ENCODE results near the gene CAB39.
A peak's percentile ranks its signal among the peaks of the same experiment; 100 is the strongest.

DNA sequence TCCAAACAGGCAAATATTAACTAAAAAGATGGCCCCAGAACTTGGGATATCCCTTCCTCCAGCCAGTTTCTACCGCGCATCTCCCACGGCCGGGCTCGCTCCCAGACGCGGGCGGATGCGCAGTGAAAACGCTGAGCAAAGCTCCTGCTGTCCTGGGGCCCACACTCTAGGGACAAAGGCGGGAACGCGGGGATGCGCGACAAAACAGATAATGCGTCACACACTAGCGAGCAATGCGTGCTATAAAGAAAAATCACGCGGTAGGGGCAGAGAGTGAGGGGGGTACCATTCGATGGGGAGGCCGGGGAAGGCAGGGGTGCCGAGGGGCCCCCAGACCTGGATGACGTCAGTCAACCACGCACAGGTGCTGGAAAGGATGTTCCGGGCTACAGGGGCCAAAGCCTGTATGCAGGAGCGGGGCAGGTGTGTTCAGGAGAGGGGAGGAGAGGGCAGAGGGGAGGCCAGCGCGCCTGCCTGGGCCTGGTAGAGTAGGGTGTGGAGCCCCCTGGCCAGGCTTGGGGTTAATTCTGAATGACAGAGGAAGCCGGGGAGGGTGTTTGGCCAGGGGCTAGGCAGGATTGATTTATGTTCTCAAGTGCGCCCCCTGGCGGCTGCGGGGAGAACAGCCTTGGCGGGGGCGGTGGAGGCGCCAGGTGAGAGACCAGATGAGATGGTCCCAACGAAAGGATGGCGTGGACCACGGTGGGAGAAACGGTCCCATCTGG lies 137.2 kb downstream of the CAB39 start:
- TF ChIP-seq, protein P1, sequence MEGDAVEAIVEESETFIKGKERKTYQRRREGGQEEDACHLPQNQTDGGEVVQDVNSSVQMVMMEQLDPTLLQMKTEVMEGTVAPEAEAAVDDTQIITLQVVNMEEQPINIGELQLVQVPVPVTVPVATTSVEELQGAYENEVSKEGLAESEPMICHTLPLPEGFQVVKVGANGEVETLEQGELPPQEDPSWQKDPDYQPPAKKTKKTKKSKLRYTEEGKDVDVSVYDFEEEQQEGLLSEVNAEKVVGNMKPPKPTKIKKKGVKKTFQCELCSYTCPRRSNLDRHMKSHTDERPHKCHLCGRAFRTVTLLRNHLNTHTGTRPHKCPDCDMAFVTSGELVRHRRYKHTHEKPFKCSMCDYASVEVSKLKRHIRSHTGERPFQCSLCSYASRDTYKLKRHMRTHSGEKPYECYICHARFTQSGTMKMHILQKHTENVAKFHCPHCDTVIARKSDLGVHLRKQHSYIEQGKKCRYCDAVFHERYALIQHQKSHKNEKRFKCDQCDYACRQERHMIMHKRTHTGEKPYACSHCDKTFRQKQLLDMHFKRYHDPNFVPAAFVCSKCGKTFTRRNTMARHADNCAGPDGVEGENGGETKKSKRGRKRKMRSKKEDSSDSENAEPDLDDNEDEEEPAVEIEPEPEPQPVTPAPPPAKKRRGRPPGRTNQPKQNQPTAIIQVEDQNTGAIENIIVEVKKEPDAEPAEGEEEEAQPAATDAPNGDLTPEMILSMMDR (IDR thresholded peaks at IDR 0.05), result peak; percentile 63 to 75 (median 68)
- no peak for TF ChIP-seq POLR2A (IDR thresholded peaks at IDR 0.05)
